VCaP (cell line): ENCODE measurements around the gene SGK2.

Experiments
- H3K27ac ChIP-seq: fragments of 450-650 bp; 2 replicates; pipeline ENCODE4 v1.5.1; 2017
- CTCF ChIP-seq: fragments of 450-650 bp; conservative IDR thresholded peaks from 2 replicates; pipeline ENCODE4 v1.5.1; 2017; ENCODE audit warnings: mild to moderate bottlenecking, moderate library complexity

SGK2 gene

GRCh38 chr20:43542161-43542560 is 16.7 kb upstream of the SGK2 start:
- no peak overlapping the region for H3K27ac ChIP-seq
- no peak for TF ChIP-seq CTCF

- TF ChIP-seq CTCF = no peak
- no peak overlapping the region for H3K27ac ChIP-seq
Measured at GRCh38 chr20:43542674-43543073, 16.2 kb upstream of the SGK2 start.

GRCh38 chr20:43543138-43543537 is 15.7 kb upstream of the SGK2 start:
- peak overlapping the region; percentile 0; the same call in 1 of the 2 replicates for H3K27ac ChIP-seq
- TF ChIP-seq CTCF = no peak

- TF ChIP-seq CTCF = no peak
Measured at GRCh38 chr20:43544501-43544900, 14.3 kb upstream of the SGK2 start.

GRCh38 chr20:43545837-43546578 is 12.8 kb upstream of the SGK2 start:
- H3K27ac ChIP-seq = no peak overlapping the region
- no peak for TF ChIP-seq CTCF

More at GRCh38 chr20:43544501-43544900, 14.3 kb upstream of the SGK2 start:
- 0 out of 2 replicates have a peak overlapping the region, but pooled peaks have one; percentile 0 for H3K27ac ChIP-seq

- H3K27ac ChIP-seq = no peak overlapping the region
- no peak for TF ChIP-seq CTCF
Measured at GRCh38 chr20:43548273-43548880, 10.4 kb upstream of the SGK2 start.

GRCh38 chr20:43549416-43550065 is 9.3 kb upstream of the SGK2 start:
- TF ChIP-seq CTCF = no peak
- no peak overlapping the region for H3K27ac ChIP-seq
